Breast epithelium (tissue), 3 donors: ENCODE results near the gene NET1.

Experiments
- CTCF ChIP-seq, 3 donors: fragments of 450-650 bp; IDR thresholded peaks; one replicate each; pipeline ENCODE4 v1.5.1; 2016 to 2017; ENCODE audit warnings: antibody characterized with exemption in 3 of 3, mild to moderate bottlenecking in 3 of 3, moderate library complexity in 3 of 3
- POLR2A ChIP-seq: fragments of 450-650 bp; IDR thresholded peaks from one replicate; pipeline ENCODE4 v1.6.1; 2016; ENCODE audit warnings: antibody characterized with exemption, mild to moderate bottlenecking, moderate library complexity
- POLR2AphosphoS5 ChIP-seq, 3 donors: sonication (generic); formaldehyde crosslinking; IDR thresholded peaks; one replicate each; pipeline ENCODE4 v1.6.1; 2017; ENCODE audit warnings: antibody characterized with exemption in 3 of 3

DNA sequence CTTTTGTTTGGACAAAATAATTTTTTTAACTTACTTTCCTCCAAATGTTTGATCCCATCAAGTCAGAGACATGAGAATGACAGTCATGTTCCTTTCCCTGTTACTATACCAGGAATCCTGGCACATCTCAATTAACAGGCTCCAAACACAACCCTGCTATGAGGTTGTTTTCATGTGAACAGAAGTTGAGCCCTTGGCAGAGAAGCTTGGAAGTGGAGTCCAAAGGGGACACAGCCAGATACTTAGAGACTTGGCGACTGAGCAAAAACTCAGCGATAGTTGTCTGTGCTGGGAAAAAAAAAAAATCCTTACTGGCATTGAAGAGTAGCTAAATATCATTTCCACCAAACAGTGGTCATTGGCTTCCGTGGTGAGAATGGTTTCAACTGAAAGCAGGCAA is 20.6 kb upstream of the NET1 start:
- TF ChIP-seq POLR2A (no peak), POLR2AphosphoS5 (IDR thresholded peaks at IDR 0.05) (no peak), CTCF (IDR thresholded peaks at IDR 0.05) (no peak)
